ENCODE data around the gene SURF2.
"Not testable (repeated sequence)": the region's sequence is repeated elsewhere in the genome, so short reads cannot be mapped to it uniquely, and the experiment has no call there.

SURF2 gene

DNA sequence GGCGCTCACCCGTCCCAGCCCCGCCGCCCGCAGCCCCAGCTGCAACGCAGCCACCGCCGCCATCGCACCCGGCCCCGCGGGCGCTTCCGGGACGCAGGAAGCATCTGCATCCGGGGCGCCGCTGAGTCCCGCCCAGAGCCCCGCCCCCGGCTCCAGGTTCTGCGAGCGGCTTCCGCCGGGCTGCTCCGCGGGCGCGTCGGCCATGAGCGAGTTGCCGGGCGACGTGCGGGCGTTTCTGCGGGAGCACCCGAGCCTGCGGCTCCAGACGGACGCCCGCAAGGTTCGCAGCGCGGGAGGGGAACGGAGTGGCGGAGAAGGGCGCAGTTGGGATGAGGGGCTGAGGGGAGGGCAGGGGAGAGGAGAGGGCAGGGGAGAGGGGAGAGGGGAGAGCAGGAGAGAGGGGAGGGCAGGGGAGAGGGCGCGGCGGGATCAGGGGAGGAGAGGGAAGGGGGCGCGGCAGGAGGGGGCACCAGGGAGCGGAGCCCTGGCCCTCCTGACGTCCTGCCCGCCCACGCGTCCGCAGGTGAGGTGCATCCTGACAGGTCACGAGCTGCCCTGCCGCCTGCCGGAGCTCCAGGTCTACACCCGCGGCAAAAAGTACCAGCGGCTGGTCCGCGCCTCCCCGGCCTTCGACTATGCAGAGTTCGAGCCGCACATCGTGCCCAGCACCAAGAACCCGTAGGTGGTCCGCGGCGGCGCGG is at the start of gene SURF2, which contains the start of gene SURF1:
Gene SURF2 (plus strand): TSS at position 160 of the 701 bp plus-strand sequence. CDS start 43 bp downstream, at position 203.
Gene SURF1 (minus strand): TSS at position 97 of the 701 bp plus-strand sequence. CDS start 34 bp downstream, at position 63.
- peak; percentile 85 for DNase-seq

DNA sequence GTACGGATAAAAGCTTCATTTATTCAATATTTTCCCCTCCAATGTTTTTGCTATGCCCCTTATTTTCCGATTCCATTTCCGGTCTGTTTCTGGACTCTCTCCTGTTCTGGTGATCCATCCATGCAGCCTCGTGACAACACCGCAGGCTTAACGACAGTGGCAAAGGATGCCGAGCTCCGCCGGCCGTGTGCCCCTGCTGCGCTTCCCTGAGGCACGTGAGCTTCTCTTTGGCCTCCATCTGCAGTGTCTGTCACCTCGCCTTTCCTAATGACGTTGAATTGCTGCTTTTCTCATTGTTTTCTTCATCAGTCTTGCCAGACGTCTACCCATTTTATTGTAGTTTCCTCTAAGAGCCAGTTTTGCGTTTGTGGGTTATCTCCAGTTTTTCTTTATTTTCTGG is 49.0 kb upstream of the SURF2 start:
- no peak for DNase-seq

DNA sequence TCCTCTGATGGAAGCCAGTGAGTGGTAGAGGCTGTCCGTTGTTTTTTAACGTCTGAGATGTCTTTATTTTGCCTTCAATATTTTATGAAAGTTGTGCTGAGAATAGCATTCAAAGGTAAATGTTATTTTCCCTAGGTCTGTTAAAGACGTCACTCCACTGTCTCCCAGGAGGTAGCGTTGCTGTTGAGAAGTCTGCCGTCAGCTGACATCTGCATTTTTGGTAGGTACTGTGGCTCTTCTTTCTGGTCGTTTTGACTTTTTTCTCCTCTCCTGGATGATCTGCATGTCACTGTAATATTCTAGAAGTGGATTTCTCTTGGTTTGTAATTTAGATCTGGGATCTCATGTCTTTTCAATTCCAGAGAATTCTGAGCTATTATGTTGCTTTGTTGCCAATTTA is 46.7 kb upstream of the SURF2 start:
- DNase-seq = no peak

DNA sequence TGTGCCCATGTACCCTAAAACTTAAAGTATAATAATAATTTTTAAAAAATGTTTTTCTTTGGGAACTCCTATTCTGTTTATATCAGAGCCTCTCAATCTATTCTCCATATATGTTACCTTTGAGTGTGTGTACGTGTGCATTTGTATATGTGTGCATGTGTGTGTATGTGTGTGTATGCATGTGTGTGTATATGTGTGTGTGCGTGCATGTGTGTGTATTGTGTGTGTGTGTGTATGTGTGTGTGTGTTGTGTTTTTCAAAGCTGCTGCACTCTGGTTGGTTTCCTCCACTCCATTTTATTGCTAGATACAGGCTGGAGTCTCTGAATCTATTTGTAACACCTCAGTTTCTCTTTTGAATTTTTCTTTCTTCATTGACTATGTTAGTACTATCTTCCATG is 40.4 kb upstream of the SURF2 start:
- no peak for DNase-seq

DNA sequence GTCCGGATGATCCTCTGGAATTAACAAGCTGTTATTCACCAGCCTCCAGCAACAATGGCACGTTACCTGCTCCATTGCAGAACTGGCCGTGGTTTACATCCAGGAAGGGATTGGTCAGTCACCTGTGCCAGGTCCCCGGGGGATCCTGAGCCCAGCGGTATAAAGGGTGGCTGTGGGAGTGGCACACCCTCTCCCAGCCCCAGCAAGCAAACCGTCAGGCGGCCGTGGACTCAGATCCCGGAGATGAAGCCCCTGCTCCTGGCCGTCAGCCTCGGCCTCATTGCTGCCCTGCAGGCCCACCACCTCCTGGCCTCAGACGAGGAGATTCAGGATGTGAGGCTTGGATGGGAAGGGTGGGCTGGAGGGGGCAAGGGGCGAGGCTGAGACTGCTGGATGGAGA is 38.8 kb upstream of the SURF2 start:
- DNase-seq = not testable (repeated sequence)

DNA sequence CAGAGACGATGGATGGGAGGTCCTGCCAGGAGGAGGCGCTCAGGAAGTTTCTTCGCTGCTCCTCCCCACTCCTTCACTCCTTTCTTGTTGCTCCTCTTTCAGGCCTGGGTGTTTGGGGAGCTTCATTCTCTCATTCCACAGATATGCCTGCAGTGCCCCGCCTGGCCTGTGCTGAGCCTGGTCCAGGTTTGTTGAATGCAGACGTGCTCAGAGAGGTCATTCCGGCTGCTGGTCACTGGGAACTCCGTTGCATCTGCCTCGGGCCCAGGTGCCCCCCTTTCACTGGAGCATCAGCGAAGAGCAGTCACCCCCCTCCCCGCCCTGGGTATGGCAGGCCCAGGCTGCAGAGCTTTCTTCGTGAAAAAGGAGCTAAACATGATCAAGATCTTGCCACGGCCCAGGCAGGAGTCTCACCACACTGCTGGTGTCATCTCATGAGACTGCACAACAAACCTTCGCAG is 35.9 kb upstream of the SURF2 start:
- no peak for DNase-seq

DNA sequence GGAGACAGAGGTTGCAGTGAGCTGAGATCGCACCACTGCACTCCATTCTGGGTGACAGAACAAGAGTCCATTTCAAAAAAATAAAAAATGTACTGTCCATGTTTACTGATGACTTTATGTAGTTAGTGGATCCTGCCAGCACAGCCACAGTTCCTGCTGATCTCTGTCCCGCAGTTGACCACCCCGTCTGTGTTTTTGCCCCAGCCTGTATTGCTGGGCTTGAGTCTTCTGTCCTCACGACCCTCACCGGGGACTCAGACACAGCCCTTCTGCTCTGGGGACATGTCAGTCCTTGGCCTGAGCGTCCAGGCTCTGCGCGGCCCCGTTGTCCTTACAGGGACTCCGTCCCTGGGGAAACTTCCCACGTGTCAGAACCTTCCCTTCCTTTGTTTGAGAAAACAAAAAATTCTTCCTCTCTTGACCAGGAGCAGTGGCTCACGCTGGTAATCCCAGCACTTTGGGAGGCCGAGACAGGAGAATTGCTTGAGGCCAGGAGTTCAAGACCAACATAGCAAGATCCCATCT is 34.9 kb upstream of the SURF2 start:
- DNase-seq = no peak

DNA sequence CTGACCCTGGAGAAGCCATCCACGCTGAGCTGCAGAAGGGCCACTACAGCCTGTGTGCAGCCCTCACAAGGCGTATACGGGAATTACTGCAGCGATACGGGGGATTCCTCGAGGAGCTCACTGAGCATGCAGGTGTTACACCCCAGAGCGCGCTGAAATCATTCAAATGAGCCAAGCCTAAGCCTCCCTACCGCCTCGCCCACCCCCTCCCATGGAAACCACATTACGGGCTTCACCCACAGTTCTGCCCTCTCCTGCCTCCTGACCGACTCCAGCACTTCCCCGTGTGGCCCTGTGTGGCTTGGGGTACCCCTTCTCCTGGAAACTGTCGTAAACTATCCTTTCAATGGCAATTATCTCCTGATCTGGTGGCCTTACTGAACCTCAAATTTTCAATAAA is 33.6 kb upstream of the SURF2 start:
- no peak for DNase-seq

DNA sequence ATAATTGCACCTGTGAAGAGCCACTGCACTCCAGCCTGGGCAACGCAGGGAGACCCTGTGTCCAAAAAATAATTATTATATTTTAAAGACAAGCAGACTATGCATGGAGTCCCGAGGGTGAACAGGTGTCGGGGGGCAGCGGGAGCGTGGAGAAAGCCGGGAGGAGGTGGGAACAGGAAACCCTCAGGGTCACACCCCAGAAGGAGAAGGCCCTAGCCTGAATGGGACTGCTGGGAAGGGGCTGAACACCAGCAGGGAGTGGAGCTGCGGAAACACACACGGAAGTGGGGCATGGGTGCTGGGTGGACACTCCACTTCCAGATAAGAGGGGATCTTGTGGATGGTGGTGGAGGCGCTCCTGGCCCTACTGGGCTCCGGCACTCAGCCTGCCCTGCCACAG is 33.1 kb upstream of the SURF2 start:
- DNase-seq = no peak

DNA sequence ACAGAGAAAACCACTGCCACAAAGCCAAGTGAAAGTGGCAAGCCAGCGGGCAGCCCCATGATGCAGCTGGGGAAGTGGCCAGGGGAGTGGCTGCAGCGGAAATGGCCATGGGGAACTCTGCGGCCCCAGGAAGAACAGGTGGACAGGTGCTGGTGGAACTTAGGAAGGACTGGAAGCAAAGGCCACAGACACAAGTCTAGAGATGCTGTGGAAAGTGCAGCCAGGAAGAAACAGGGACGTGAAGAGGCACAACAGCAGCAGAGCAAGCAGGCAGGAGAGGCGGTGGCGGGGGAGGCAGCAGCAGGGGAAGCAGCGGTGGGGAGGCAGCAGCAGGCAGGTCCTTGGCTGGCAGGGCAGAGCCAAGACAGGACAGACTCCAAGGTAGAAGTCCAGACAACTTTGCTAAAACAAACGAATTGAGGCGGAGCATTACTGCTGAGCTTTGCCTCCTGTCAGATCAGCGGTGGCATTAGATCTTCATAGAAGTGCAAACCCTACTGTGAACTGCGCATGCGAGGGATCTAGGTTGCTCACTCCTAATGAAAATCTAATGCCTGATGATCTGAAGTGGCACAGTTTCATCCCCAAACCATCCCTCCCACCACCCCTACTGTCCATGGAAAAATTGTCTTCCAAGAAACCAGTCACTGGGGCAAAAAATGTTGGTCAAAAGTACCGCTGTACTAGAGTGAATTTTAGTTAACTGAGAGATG is 32.2 kb upstream of the SURF2 start:
- DNase-seq = no peak

DNA sequence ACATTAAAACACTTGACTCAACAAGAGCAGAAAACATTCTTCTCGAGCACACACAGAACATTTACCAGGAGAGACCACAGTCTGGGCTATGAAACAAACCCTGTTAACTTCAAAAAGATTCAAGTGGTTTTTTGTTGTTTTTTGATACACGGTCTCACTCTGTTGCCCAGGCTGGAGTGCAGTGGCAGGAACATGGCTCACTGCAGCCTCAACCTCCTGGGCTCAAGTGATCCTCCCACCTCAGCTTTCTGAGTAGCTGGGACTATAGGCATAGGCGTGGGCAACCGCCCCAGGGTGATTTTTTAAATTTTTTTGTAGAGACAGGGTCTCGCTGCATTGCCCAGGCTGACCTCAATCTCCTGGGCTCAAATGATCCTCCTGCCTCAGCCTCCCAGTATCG is 29.3 kb upstream of the SURF2 start:
- DNase-seq = not testable (repeated sequence)

DNA sequence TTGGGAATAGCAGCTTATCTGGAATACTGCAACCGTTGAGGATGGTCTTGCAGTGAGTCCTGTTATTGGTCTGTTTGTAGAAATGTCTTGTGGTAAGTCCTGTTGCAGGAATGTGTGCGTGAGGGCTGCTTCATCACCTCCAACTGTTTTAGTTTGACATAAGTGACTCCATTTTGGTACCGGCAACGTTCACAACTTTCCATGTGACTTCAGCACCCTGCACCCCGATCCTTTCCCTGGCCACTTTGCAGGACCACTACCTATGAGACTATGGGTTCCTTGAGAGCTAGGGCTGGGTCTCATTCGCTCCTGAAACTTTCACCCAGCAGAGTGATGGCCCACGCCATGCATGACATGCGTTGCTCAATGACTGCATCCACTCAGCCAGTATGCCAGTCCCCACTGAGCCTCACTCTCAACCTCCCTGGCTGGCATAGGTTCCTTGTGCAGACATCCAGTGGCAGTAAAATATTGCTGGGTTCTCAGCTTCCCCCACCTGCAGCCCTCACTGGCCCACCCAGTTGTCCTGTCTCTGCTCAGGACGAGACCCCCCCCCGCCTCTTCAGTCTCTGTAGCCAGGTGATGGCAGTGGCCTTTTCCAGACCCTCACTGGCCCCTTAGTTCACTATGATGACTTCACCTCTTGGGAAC is 28.4 kb upstream of the SURF2 start:
- no peak for DNase-seq

DNA sequence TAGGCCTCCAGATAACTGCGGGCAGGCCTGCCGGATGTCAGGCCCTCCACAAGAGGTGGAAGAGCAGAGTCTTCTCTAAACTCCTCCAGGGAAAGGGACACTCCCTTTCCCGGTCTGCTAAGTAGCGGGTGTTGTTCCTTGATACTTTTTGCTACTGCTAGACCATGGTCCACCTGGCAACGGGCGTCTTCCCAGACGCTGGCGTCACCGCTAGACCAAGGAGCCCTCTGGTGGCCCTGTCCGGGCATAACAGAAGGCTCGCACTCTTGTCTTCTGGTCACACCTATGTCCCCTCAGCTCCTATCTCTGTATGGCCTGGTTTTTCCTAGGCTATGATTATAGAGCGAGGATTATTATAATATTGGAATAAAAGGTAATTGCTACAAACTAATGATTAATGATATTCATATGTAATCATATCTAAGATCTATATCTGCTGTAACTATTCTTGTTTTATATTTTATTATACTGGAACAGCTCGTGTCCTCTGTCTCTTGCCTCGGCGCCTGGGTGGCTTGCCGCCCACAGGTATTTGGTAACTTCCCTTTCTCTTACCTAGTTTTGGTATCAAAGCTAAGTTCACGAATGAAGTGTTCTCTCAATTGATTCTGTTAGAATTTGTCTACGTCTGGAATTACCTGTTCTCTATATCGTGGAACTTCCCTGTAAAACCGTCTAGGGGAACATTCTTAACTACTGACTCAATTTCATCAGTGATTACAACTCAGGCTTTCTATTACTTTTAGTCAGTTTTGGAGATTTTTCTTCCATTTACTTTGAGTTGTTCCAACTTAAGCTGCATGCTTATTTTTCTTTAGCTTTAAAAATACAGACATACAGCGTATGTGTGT is 26.8 kb upstream of the SURF2 start:
- not testable (repeated sequence) for DNase-seq

DNA sequence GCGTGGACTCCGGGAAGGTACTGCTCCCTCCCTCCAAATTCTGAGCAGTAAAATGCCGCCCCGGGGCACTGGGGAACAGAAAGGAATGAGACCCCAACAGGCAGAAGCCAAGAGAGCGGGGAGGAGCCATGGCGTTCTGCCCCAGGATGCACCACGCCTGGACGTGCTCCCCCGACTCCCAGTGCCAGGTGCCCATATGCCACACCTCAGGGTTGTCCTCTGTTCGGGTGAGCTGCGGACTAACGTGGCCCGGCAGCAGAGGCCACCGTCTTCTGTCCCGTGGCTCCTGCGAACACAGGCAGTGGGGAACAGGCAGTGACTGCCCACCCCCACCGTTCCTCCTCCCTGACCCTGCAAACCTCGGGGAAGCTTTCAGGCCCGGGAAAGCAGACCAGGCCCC is 25.1 kb upstream of the SURF2 start:
- no peak for DNase-seq

DNA sequence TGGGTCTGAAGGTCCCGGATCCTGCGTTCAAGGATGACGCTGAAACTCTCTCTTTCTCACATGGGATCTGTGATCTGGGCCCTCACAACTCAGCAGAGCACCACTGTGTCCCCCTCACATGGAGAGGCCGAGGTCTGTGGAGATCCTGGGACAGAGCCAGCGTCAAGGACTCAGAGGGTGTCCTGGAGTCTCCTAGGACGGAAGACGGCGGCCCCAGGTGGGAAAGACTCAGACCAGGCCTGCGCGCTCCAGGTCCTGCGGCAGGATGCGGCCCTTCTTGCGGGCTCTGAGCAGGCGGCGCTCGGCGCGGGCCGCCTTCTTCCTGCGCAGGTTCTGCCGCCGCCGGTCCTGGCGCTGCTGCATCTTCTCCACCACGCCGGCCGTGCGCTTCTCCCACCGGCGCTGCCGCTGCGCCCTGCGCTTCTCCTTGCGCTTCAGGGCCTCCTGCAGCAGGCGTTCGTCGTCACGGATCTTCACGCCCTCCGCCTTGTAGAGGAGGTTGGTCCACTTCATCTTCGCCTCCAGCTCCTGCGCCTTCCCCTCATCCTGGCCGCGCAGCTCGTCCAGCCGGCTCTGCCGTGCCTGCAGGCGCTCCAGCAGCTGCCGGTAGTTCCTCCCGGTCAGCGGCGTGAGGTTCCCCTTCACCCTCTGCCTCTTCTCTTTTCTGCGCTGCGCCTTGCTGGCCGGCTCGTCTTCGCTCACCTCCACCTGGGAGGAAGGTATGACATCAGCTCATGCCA is 24.5 kb upstream of the SURF2 start:
- no peak for DNase-seq

DNA sequence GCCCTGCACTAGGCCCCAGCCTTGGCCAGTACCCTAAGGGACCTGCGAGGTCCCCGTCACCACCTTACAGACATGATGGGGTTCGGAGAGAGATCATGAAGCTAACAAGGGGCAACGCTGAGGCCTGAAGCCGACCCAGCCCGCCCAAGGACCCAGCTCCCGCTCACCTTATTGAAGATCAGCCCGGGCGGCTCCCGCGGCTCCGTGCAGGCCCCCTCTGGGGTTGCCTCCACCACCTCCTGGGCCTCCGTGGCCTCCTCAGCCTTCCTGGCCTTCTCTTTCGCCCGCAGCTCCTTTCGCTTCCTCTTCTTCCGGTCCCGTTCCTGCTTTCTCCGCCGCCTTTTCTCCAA is 24.0 kb upstream of the SURF2 start:
- DNase-seq = no peak

DNA sequence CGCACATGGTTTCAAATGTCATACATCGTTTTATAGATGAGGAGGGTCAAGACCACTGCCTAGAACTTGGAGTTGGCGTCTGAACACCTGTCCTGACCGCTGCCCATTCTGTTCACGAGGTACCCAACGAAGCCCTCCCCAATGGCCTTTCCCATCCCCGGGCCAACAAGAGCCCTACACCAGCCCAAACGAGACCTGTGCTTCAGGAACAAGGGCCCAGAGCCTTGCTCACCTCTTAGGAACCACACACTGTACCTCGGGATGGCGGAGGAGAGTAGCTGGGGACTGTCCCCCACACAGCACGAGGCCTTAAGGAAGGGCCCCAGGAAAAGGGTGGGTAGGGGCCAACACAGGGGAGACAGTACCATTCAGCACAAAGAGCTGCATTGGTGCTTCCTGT is 23.3 kb upstream of the SURF2 start:
- no peak for DNase-seq

DNA sequence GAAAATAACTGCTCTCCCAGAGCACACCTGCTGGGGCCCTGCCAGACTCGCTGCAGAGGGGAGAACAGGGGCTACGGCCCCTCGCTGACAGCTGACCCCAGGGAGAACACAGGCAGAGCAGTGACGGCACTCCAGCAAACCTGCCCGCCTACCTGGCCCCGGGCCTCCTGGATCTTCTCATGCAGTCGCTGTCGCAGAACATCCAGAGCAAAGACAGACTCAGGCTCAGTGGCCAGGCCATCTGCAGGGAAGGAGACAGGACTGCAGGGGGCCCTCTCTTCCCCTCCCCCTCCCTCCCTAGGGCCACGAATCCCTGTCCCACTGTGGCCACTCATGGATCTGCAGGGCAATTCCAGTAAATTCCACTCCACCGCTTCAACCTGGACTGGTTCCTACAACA is 22.8 kb upstream of the SURF2 start:
- DNase-seq = no peak

DNA sequence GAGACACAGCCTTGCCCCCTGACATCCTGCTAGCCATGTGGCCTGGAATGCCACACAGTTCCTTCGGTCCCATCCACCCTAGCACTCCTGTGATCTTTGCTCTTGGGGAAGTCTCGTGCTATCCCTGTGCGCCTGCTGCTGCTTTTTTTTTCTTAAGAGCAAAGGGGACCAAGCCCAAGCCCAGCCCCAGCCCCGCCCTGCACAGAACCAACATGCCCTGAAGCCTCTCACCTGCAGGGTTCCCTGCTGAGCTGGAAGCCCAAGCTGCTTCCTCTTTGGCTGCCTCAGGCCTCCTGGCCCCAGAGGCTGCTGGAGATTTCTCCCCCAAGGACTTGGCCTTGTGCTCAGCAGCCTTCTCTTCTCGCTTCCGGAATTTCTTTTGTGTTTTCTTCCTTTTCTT is 22.2 kb upstream of the SURF2 start:
- DNase-seq = no peak

DNA sequence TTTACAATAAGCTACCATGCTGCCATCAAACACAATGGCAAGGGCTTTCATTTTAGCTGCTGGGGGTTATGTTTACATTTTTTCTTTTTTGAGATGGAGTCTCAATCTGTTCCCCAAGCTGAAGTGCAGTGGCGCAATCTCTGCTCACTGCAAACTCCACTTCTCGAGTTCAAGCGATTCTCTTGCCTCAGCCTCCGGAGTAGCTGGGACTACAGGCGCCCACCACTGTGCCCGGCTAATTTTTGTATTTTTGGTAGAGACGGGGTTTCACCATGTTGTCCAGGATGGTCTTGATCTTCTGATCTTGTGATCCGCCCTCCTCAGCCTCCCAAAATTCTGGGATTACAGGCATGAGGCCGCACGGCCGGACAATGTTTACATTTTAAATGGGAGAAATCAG is 21.5 kb upstream of the SURF2 start:
- DNase-seq = not testable (repeated sequence)

DNA sequence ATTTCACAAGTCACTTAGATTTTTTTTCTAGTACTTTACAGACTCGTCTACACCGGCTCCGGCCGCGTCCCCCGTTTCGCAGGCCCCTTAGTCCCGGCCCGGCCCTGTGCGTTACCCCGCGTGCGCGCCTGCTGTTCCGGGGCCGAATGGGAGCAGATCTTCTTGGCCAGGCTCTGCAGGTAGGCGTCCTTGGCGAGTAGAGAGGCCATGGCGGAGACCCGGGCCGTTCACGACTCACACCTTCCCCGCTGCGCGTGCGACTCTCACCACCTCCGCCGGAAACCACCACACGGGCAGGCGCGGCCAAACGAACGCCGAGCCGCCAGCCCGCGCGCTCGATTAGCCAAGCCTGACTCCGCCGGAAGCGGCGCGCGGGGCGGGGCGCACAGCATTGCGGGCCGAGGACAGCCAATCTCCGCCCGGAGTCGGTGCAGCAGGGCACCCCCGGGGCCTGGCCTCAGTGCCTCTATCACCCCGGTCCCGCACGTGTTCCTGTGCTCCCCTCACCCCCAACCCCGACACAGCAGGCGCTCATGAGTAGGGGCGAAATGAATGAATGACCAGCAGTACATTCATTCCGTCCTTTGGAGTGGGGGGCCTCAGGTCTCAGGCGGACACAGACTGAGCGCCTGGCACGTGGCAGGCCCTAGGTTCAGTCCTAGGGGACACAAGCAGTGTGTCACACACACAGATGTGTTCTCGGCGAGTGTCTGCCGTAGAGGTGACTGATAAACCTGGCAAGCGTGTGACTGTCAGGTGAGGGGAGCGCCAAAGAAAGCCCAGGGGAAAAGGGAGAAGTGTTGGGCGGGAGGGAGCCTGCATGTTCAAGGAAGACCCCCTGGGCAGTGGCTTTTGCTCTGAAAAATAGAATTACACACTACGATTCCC is 20.2 kb upstream of the SURF2 start, which contains the start of gene SURF6:
Gene SURF6 (minus strand): TSS at position 265 of the 888 bp plus-strand sequence. CDS start 56 bp downstream, at position 209.
- peak; percentile 96 for DNase-seq

Data from retina (tissue), 1 donor.